Measurements from ENCODE around the gene CYB5R2.

CYB5R2 gene

GRCh38 chr11:7637447-7638157 is 35.7 kb downstream of the CYB5R2 start:
- DNase-seq (ENCODE audit: low spot score) = no peak

GRCh38 chr11:7636350-7636749 is 37.0 kb downstream of the CYB5R2 start:
- DNase-seq (ENCODE audit: low spot score) = no peak

- DNase-seq (ENCODE audit: low spot score) = no peak
These were observed 37.6 kb downstream of the CYB5R2 start for GRCh38 chr11:7635708-7636107.

- DNase-seq (ENCODE audit: low spot score) = no peak
These were observed 38.2 kb downstream of the CYB5R2 start for GRCh38 chr11:7635137-7635536.

GRCh38 chr11:7632211-7632610 is 41.1 kb downstream of the CYB5R2 start:
- no peak for DNase-seq (ENCODE audit: low spot score)

GRCh38 chr11:7630002-7630401 is 43.3 kb downstream of the CYB5R2 start:
- DNase-seq (ENCODE audit: low spot score) = no peak

- no peak for DNase-seq (ENCODE audit: low spot score)
These were observed 44.6 kb downstream of the CYB5R2 start for GRCh38 chr11:7628660-7629059.

- DNase-seq (ENCODE audit: low spot score) = no peak
These were observed 50.6 kb downstream of the CYB5R2 start for GRCh38 chr11:7622721-7623120.

- DNase-seq (ENCODE audit: low spot score) = no peak
These were observed 51.7 kb downstream of the CYB5R2 start for GRCh38 chr11:7621554-7621953.

- no peak for DNase-seq (ENCODE audit: low spot score)
These were observed 52.2 kb downstream of the CYB5R2 start for GRCh38 chr11:7621090-7621489.

GRCh38 chr11:7619322-7619721 is 54.0 kb downstream of the CYB5R2 start:
- DNase-seq (ENCODE audit: low spot score) = no peak

GRCh38 chr11:7617032-7617431 is 56.3 kb downstream of the CYB5R2 start:
- no peak for DNase-seq (ENCODE audit: low spot score)

All from COLO829 (cell line).